Endothelial cell of hepatic sinusoid (primary cell): ENCODE results near the gene ZNF268.

Experiments
- in situ Hi-C: cut with HindIII; loops from 2 replicates; pipeline ENCODE4 v1.10.0; 2017; ENCODE audit warnings: low sequenced_read_pairs

ZNF268 gene

DNA sequence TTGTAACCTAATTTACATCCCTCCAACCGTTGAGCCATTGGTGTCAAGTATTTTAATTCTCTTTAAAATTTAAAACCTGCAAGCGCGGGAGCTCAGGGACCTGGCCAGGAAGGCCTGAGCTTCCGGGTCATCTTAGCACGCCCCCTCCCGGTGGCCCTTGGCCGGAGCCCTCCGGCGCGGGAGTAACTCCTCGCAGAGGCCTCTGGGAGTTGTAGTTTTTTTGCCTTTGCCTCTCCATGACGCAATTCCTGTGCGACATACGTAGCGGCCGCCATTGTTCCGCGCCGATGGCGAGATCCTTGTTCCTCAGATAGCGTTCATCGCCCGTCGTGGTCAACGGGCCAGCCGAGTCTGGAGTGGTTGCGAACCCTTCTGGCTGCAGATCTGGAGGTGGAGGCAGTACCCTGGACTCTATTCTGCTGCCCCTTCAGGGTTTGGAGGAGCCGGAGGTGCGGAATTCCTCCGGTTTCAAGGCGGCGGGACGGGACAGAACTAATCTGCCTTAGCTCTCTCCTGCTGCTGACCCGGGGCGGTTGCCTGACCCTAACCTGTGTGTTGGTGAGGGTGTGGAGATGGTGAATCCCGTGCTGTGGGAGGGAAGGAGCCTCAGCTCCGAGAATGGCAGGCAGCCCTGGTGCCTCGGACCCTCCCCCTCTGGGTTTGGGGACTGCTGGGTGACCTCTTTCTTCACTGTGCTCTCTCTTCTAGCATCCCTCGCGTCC lies at the start of gene ZNF268:
ZNF268 (plus strand) TSS at position 258 of the 722 bp plus-strand sequence. CDS start 503 bp downstream, outside the sequence.
- in situ Hi-C loops: no loop called here

DNA sequence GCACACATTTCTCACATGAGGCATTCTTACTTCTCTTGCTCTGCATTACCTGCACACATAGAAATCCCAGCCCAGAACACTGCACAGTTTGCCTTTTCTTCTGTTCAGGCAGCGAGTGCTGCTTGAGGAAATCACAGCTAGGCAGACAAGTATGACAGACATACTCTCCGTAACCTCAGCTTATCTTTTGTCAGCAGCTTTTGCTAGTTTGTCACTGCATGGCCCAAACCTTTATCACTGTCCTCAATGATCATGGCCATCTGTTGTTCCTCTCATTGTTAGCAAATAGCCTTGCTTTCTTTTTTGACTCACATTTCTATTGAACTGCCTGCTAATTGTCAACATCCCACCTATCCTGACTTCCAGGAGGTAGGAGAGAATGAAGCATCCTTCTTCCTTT lies 45.5 kb upstream of the ZNF268 start:
- in situ Hi-C loops: no loop called here

DNA sequence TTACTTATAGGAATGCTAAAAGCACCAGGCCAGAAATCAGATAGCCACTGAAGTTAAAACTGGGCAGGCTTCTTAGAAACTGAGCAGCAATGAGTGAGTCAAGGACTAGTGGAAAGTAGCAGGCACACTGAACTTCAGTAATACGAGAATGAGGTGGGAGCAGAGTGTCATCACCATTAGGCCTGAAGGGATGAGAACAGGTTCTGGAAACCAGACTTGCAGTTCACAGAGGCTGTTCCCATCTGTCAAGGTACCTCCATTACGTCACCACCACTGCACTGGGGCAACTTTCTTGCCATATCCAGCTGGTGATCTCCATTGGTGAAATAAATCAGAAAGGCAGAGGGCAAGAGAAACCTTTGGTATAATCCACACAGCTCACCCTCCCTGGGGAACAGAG lies 35.3 kb upstream of the ZNF268 start:
- in situ Hi-C loops: no loop called here

DNA sequence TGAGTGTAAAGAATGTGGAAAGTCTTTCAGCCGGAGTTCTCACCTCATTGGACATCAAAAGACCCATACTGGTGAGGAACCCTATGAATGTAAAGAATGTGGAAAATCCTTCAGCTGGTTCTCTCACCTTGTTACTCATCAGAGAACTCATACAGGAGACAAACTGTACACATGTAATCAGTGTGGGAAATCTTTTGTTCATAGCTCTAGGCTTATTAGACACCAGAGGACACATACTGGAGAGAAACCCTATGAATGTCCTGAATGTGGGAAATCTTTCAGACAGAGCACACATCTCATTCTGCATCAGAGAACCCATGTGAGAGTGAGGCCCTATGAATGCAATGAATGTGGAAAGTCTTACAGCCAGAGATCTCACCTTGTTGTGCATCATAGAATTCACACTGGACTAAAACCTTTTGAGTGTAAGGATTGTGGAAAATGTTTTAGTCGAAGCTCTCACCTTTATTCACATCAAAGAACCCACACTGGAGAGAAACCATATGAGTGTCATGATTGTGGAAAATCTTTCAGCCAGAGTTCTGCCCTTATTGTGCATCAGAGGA lies 25.1 kb upstream of the ZNF268 start:
- in situ Hi-C loops: no loop called here

DNA sequence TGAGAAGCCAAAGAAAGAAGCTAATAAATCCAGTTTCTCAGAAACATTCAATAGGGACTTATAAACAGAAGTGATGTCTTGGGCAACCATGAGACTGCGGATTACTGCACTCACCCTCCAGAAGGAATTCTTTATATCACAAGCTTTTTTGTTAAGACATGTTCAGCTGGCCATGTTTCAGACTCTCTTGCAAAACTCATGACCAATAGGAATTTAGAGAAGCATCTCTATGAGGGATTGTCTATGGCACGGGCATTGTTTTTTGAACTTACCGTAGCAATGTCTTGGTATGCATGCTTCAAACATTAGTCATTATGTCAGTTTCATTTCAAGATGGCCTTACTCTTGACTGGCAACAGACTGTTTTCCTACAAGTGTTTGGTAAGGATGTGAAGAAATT lies 15.5 kb upstream of the ZNF268 start:
- in situ Hi-C loops: no loop called here

DNA sequence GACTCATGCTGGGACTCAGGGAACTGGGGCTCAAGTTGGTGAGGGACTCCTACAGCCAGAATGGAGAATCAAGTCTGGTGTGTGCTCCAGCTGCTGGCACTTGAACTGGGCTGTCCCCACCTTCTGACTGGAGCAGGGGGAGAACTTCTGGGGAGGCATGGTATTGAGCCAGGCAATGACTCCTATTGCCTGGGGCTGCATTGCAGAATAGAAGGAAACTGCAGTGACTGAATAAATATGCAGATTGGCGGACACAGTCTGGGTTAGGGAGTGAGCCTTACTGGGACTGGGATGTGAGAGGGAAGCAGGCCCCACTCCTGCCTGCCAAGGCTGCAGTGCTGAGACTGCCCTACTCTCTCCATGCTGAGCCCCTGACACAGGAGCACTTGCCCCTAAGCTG lies 8.8 kb upstream of the ZNF268 start:
- in situ Hi-C loops: no loop called here

DNA sequence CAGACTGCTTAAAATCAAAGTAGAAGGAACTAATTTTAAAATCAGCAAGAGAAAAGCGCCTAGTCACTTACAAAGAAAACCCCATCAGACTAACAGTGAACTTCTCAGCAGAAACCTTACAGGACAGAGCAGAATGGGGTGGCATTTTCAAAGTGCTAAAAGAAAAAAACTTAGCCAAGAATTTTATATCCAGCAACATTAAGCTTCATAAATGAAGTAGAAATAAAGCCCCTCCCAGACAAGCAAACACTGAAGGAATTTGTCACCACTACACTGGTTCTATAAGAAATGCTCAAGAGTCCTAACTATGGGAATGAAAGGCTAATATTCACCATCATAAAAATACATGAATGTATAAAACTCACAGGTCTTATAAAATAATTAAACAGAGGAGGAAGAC lies 6.4 kb upstream of the ZNF268 start:
- in situ Hi-C loops: no loop called here

DNA sequence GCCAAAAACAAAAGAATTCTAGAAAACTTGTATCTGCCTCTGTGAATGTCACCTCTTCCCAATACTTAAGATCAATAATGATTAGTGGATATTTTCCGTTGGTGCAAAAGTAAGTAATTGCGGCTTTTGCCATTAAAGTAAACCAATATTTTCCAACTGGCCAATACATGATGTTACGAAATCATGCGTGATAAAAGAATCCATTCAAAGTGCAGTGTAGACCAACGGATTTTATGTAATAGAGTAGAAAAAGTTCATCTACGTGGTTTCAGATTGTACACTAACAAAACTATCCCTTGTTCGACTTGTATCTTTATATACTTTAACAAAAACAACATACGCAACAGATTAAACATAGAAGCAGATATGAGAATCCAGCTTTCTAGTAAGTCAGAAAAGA lies 626 bp upstream of the ZNF268 start:
- in situ Hi-C loops: no loop called here

DNA sequence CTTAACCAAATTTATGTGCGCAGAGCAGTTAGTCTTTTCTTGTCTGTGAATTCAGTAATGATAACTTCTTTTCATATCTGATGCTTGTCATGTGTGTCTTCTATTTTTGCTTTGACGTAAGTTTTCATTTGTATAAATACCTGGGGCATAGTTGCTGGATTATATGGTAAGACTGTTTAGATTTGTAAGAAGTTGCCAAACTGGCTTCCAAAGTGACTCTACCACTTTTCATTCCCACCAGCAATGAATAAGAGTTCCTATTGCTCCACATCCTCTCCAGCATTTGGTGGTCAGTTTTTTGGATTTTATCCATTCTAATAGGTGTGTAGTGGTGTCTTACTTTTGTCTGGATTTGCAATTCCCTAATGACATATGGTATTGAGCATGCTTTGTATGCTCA lies 8.9 kb downstream of the ZNF268 start:
- in situ Hi-C loops: no loop called here

DNA sequence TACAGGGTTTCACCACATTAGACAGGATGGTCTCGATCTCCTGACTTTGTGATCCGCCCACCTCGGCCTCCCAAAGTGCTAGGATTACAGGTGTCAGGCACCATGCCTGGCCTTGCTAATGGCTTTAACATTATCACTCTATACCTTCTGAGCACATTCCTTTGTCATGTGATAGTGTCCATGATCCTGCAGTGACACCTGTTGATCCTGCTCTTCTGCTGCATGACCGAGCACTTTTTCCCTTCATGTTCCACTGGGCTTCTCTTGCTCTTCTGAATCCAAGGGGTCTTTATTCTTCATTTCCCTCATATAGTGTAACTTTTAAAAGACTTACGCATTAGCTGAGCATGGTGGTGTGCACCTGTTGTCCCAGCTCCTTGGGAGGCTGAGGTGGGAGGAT lies 11.6 kb downstream of the ZNF268 start:
- in situ Hi-C loops: no loop called here

DNA sequence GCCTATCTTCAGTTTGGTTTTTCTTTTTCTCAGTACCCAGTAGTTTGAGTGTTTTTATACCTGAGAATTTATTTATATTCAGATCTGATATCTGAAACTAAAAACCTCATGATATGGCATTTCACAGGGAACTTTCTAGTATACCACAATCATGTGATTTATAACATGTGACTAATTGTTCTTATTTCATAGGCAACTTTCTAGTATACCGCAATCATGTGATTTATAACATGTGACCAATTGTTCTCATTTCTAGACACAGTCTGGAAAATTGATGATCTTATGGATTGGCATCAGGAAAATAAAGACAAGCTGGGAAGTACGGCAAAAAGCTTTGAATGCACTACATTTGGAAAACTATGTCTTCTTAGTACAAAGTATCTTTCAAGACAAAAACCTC lies 20.6 kb downstream of the ZNF268 start:
- in situ Hi-C loops: no loop called here

DNA sequence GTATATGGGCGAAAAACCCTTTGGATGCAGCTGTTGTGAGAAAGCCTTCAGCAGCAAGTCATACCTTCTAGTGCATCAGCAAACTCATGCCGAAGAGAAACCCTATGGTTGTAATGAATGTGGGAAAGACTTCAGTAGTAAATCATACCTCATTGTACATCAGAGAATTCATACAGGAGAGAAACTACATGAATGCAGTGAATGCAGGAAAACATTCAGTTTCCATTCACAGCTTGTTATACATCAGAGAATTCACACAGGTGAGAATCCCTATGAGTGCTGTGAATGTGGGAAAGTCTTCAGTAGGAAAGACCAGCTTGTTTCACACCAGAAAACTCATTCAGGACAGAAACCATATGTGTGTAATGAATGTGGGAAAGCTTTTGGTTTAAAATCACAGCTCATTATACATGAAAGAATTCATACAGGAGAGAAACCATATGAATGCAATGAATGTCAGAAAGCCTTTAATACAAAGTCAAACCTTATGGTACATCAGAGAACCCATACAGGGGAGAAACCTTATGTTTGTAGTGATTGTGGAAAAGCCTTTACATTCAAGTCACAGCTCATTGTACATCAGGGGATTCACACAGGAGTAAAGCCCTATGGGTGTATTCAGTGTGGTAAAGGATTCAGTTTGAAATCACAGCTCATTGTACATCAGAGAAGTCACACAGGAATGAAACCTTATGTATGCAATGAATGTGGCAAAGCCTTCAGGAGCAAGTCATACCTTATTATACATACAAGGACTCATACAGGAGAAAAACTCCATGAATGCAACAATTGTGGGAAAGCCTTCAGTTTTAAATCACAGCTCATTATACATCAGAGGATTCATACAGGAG lies 21.4 kb downstream of the ZNF268 start:
- in situ Hi-C loops: no loop called here

DNA sequence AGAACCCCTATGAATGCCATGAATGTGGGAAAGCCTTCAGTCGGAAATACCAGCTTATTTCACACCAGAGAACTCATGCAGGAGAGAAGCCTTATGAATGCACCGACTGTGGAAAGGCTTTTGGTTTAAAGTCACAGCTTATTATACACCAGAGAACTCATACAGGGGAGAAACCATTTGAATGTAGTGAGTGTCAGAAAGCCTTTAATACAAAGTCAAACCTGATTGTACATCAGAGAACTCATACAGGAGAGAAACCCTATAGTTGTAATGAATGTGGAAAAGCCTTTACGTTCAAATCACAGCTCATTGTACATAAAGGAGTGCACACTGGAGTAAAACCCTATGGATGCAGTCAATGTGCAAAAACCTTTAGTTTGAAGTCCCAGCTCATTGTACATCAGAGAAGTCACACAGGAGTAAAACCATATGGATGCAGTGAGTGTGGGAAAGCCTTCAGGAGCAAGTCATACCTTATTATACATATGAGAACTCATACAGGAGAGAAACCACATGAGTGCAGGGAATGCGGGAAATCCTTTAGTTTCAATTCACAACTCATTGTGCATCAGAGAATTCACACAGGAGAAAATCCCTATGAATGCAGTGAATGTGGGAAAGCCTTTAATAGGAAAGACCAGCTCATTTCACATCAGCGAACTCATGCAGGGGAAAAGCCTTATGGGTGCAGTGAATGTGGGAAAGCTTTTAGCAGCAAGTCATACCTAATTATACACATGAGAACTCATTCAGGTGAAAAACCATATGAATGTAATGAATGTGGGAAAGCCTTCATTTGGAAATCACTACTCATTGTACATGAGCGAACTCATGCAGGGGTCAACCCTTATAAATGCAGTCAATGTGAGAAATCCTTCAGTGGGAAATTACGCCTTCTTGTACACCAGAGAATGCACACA lies 22.3 kb downstream of the ZNF268 start:
- in situ Hi-C loops: no loop called here

DNA sequence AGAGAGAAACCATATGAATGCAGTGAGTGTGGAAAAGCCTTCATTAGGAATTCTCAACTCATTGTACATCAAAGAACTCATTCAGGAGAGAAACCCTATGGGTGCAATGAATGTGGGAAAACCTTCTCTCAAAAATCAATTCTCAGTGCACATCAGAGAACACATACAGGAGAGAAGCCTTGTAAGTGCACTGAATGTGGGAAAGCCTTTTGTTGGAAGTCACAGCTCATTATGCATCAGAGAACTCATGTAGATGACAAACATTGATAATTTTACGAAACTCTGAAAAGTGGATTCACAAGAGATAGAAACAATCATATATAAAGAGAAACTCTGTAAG lies 22.9 kb downstream of the ZNF268 start:
- in situ Hi-C loops: no loop called here

DNA sequence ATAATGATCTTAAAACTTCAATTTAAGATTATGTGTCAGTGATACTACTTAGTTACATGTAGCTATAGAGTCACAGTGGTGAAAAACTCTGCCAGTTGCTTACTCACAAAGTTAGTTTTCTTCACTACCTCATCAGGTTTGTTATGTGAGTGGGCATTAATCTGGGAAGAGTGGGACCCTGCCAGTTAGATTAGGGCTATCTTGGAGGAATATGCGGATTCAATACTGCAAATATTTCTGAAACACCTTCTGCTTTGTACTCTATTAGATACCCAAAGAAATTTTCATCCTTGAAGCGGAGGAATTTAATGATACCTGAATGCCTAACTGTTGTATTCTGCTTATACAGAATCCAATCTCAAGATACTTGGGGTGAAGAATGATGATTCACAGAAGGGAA lies 25.1 kb downstream of the ZNF268 start:
- in situ Hi-C loops: no loop called here

DNA sequence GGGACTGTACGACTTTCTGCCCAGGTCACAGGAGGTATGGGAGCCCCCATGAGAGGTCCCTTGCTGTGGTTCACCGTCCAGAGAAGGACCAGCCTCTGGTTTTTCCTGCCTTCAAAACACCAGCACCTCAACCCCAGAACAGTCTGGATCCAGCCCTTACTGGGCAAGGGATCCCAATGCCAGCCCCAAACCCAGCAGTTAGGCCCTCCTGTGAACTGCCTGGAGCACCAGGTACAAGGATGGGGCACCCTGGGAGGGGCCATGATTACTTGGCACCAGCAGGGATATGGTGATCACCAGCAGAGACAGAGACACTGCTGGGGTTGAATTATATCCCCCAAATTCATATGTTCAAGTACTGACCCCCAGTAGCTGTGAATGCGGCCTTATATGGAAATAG lies 34.4 kb downstream of the ZNF268 start:
- in situ Hi-C loops: no loop called here

DNA sequence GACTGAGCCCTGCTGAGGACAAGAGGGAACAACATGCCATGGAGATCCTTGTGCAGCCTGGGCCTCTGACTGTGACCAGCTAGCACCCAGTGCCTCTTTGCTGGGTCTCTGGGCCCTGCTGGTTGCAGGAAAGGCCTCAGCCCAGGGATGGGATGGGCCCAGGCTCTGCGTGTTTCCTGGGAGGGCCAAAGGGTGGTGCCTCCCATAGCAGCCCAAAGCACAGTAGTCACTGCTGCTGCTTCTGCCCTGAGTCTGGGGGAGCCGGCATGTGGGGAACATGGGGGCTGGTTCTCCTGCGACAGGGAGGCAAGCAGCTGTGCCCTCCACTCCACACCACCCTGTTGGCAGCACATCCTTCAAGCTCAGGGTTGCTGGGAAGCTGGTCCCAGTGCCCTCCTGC lies 35.9 kb downstream of the ZNF268 start:
- in situ Hi-C loops: no loop called here

DNA sequence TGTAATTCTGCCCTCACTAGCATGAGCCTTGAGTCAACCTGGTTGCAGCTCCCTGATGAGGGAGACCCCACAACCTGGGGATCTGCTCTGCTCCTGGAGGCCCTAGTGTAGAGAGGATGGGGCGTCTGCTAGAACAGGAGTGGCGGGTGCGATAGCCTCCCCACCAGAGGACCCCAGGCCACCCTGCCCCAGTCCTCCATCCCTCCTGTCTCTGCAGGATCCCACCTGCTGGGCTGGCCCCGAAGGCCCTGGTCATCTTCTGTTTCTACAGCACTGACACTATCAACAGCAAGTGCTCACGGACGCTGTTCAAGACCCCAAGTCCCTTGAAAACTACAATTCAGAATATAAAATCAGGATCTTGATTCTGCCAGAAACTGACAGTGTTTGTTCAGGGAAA lies 39.2 kb downstream of the ZNF268 start:
- in situ Hi-C loops: no loop called here

DNA sequence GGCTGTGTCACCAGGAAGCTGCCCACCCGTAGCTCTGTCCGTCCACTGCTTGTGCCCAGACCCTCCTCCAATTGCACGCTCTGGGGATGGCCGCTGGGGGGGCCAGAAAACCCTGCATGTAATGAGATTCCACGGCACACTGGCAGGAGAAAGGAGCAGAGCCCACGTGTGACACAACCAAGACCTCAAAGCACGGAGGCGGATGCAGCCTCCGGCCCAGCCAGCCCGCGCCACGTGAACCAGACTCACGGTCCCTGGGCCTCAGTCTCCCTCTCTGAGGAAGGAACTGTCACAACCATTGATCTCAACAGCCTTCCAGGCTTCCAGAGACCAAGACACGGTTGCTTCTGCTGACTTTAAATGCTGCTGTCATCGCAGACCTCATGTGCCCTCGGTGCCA lies 39.9 kb downstream of the ZNF268 start:
- in situ Hi-C loops: no loop called here

DNA sequence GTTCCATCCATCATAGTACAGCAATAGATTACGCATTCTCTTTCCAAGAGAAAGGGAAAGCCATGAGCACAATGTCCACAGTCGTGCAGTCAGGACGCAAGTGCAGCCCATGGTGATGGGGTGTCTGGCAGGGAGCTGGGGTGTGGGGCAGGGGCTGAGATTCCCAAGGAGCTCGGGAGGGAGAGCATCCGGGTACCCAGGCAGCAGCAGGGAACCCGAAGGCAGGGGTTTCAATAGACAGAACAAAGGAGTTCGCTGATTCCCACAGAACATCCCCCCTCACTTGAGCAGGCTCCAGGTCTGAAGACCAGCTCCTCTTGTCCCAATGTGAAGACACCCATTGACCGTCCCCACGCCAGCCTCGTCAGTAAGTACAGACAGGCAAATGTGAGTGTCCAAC lies 40.9 kb downstream of the ZNF268 start:
- in situ Hi-C loops: no loop called here

DNA sequence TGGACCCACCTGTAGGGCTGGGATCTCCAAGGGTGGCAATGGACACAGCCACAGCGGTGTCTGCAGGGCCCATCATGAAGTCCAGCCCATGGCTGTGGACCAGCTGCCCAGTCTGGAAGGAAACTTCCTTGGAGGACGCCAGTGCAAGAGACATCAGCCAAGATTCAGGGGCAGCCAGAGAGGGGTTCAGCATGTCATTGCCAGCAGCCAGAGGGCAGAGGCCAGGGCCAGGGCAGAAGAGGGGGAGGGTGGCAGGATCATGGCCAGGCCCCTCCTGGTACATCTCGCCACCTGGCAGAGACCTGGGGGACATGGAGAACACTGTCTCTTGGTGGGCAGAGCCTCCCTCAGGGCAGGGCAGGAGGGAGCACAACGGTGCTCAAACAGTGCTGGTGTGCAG lies 44.2 kb downstream of the ZNF268 start:
- in situ Hi-C loops: no loop called here
